ENCODE data around the gene ACVRL1. TPM values are rescaled to one million over a fixed set of nuclear protein-coding genes. Genes with fewer than 3 reads are reported as not detected.

ACVRL1 gene
- total and polyA plus RNA-seq, 2 donors (not counting 1 experiment from before 2014, with no cell fraction given): not detected

DNA sequence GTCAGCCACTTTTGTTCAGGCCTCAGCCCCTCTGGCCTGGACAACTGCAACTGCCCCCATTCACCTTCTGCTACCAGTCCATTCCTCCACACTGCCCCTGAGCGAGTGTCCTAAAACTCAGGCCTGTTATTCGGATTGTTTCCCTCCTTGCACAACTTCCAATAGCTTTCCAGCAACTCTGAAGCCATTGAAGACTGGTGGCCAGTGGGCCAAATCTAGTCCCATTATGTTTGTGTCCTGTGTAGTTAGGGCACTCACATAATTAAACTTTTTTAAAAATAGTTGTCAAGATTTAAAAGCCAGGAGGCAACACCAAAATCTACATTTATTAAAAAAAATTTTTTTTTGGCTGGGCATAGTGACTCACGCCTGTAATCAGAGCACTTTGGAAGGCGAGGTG is 41.0 kb upstream of the ACVRL1 start:
- no peak overlapping the region for H3K4me3 ChIP-seq (ENCODE audit: control extremely low read depth in 1 of 5, extremely low read depth in 1 of 5, insufficient read depth in 1 of 5, low read depth in 2 of 5, low read length in 4 of 5)
- peaks cover 69% of the 10 kb centered on the region for H3K27me3 Mint-ChIP-seq
- H4K20me1 ChIP-seq (ENCODE audit: control insufficient read depth, insufficient read depth, low read length, poor library complexity, severe bottlenecking): no peaks in the 10 kb centered on the region
- H3K9me3 ChIP-seq (ENCODE audit: control extremely low read depth in 1 of 3, control insufficient read depth in 2 of 3, insufficient read depth in 1 of 3, low read length in 2 of 3): peaks cover 0 to 11% (median 0%) of the 10 kb centered on the region in 3 donors
- H3K27me3 ChIP-seq (replicated peaks in 1 of 4; ENCODE audit: control extremely low read depth in 1 of 4, control insufficient read depth in 3 of 4, insufficient read depth in 4 of 4, low read length in 3 of 4): peaks cover 0 to 84% (median 47%) of the 10 kb centered on the region in 4 experiments
- ChIA-PET POLR2A (no interaction called here), CTCF (interaction anchor here (1.2 kb wide), 1 partner anchor 46 kb away, joined by 3 read pairs; no protein-coding TSS in a partner anchor)
- intact Hi-C loops (cut with micrococcal nuclease): no loop called here
- no peaks in the 10 kb centered on the region for H3K36me3 ChIP-seq (replicated peaks in 1 of 2; ENCODE audit: control extremely low read depth in 1 of 2, control insufficient read depth in 1 of 2, extremely low read depth in 1 of 2, insufficient read depth in 2 of 2, low read length in 1 of 2)
- DNase-seq (no peak), ATAC-seq (ENCODE audit: low read depth) (no peak)
- no peak overlapping the region for H2AFZ ChIP-seq (ENCODE audit: insufficient read depth, low read depth, low read length, poor library complexity, severe bottlenecking)
- no peak overlapping the region for H3K27ac ChIP-seq (ENCODE audit: low read length in 2 of 2)
- WGBS (ENCODE audit: insufficient coverage): 100% methylated on average over 1 of the region's 4 CpGs
- no peaks in the 10 kb centered on the region for H3K9me3 Mint-ChIP-seq (ENCODE audit: insufficient read depth)
- H3K79me2 ChIP-seq (ENCODE audit: control insufficient read depth, insufficient read depth, low read length): no peaks in the 10 kb centered on the region
- no peak overlapping the region for H3K27ac Mint-ChIP-seq
- H3K9ac ChIP-seq (ENCODE audit: low read length): no peak overlapping the region
- H3K4me3 Mint-ChIP-seq: no peak overlapping the region
- peaks cover 33 to 50% of the 10 kb centered on the region in 2 donors for H3K4me1 ChIP-seq (ENCODE audit: control insufficient read depth in 2 of 2, insufficient read depth in 2 of 2, low read length in 2 of 2)
- TF ChIP-seq, protein P1, sequence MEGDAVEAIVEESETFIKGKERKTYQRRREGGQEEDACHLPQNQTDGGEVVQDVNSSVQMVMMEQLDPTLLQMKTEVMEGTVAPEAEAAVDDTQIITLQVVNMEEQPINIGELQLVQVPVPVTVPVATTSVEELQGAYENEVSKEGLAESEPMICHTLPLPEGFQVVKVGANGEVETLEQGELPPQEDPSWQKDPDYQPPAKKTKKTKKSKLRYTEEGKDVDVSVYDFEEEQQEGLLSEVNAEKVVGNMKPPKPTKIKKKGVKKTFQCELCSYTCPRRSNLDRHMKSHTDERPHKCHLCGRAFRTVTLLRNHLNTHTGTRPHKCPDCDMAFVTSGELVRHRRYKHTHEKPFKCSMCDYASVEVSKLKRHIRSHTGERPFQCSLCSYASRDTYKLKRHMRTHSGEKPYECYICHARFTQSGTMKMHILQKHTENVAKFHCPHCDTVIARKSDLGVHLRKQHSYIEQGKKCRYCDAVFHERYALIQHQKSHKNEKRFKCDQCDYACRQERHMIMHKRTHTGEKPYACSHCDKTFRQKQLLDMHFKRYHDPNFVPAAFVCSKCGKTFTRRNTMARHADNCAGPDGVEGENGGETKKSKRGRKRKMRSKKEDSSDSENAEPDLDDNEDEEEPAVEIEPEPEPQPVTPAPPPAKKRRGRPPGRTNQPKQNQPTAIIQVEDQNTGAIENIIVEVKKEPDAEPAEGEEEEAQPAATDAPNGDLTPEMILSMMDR (IDR thresholded peaks at IDR 0.05): no peak
- TF ChIP-seq EZH2 (IDR thresholded peaks at IDR 0.05; ENCODE audit: borderline replicate concordance, insufficient read depth, low read depth, low read length, poor library complexity, severe bottlenecking): no peak
- H3K4me2 ChIP-seq (replicated peaks; ENCODE audit: low read depth, low read length, poor library complexity, severe bottlenecking): no peak overlapping the region
- H3K4me1 Mint-ChIP-seq: peaks cover 30% of the 10 kb centered on the region

DNA sequence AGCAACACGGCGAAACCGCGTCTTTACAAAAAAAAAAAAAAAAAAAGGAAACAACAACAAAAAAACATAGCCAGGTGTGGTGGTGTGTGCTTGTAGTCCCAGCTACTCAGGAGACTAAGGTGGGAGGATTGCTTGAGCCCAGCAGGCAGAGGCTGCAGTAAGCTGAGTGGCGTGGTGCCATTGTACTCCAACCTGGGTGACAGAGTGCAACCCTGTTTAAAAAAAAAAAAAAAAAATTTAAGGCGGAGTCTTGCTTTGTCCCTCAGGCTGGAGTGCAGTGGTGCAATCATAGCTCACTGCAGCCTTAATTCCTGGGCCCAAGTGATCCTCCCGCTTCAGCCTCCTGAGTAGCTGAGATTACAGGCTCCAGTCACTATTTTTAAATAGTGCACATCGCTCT is 40.5 kb upstream of the ACVRL1 start:
- H3K9me3 Mint-ChIP-seq (ENCODE audit: insufficient read depth): no peaks in the 10 kb centered on the region
- Histone ChIP-seq H3K9ac (ENCODE audit: low read length) (no peak overlapping the region), H3K27ac (ENCODE audit: low read length in 2 of 2) (no peak overlapping the region), H3K4me3 (ENCODE audit: control extremely low read depth in 1 of 5, extremely low read depth in 1 of 5, insufficient read depth in 1 of 5, low read depth in 2 of 5, low read length in 4 of 5) (no peak overlapping the region), H3K9me3 (ENCODE audit: control extremely low read depth in 1 of 3, control insufficient read depth in 2 of 3, insufficient read depth in 1 of 3, low read length in 2 of 3) (peaks cover 0 to 11% (median 0%) of the 10 kb centered on the region in 3 donors), H4K20me1 (ENCODE audit: control insufficient read depth, insufficient read depth, low read length, poor library complexity, severe bottlenecking) (no peaks in the 10 kb centered on the region), H3K4me2 (replicated peaks; ENCODE audit: low read depth, low read length, poor library complexity, severe bottlenecking) (no peak overlapping the region), H2AFZ (ENCODE audit: insufficient read depth, low read depth, low read length, poor library complexity, severe bottlenecking) (no peak overlapping the region), H3K4me1 (ENCODE audit: control insufficient read depth in 2 of 2, insufficient read depth in 2 of 2, low read length in 2 of 2) (peaks cover 33 to 50% of the 10 kb centered on the region in 2 donors), H3K36me3 (replicated peaks in 1 of 2; ENCODE audit: control extremely low read depth in 1 of 2, control insufficient read depth in 1 of 2, extremely low read depth in 1 of 2, insufficient read depth in 2 of 2, low read length in 1 of 2) (no peaks in the 10 kb centered on the region), H3K79me2 (ENCODE audit: control insufficient read depth, insufficient read depth, low read length) (no peaks in the 10 kb centered on the region), H3K27me3 (replicated peaks in 1 of 4; ENCODE audit: control extremely low read depth in 1 of 4, control insufficient read depth in 3 of 4, insufficient read depth in 4 of 4, low read length in 3 of 4) (peaks cover 0 to 87% (median 45%) of the 10 kb centered on the region in 4 experiments)
- no peak for DNase-seq
- ChIA-PET POLR2A (no interaction called here), CTCF (interaction anchor here (0.6 to 1.2 kb wide), 2 partner anchors 46 to 271 kb away, joined by 3 read pairs; no protein-coding TSS in a partner anchor)
- intact Hi-C loops (cut with micrococcal nuclease): no loop called here
- H3K4me3 Mint-ChIP-seq: no peak overlapping the region
- no peak overlapping the region for H3K27ac Mint-ChIP-seq
- peaks cover 65% of the 10 kb centered on the region for H3K27me3 Mint-ChIP-seq
- TF ChIP-seq EZH2 (IDR thresholded peaks at IDR 0.05; ENCODE audit: borderline replicate concordance, insufficient read depth, low read depth, low read length, poor library complexity, severe bottlenecking): no peak
- TF ChIP-seq, protein P1 (IDR thresholded peaks at IDR 0.05): no peak
- 90% methylated on average over 3 of the region's 8 CpGs for WGBS (ENCODE audit: insufficient coverage)
- peaks cover 30% of the 10 kb centered on the region for H3K4me1 Mint-ChIP-seq
- ATAC-seq (ENCODE audit: low read depth): no peak

Data from B cell (primary cell).